SU-DHL-6 (cell line): ENCODE results near the gene EFCAB8.

Experiments
- H2AFZ ChIP-seq: fragments of 200-600 bp; sonication (generic); 2 replicates; pipeline ENCODE4 v1.6.1; 2014; ENCODE audit warnings: low read depth, mild to moderate bottlenecking, moderate library complexity, mixed read lengths, antibody characterized with exemption, low read length; ENCODE audit not compliant: severe bottlenecking
- H3F3A ChIP-seq: fragments of 200-600 bp; shearing (Covaris generic); 2 replicates; pipeline ENCODE4 v1.6.0; 2016; ENCODE audit warnings: antibody characterized with exemption, mild to moderate bottlenecking; ENCODE audit not compliant: insufficient read depth
- H3K27ac ChIP-seq: fragments of 200-600 bp; sonication (generic); 2 replicates; pipeline ENCODE4 v1.5.1; 2016; ENCODE audit warnings: low read depth, mild to moderate bottlenecking, low read length, moderate library complexity, mixed read lengths
- H3K27me3 ChIP-seq: fragments of 200-600 bp; sonication (generic), shearing (Covaris generic); 2 replicates; pipeline ENCODE4 v1.6.0; 2014; ENCODE audit warnings: mild to moderate bottlenecking, low read length
- H3K36me3 ChIP-seq: fragments of 200-600 bp; sonication (generic); 2 replicates; pipeline ENCODE4 v1.6.1; 2014; ENCODE audit warnings: mild to moderate bottlenecking, low read length, mixed read lengths
- H3K4me2 ChIP-seq: fragments of 300-600, 200-600 bp; shearing (Covaris generic), sonication (generic); 2 replicates; pipeline ENCODE4 v1.6.0; 2014; ENCODE audit warnings: low read length, low read depth, mild to moderate bottlenecking; ENCODE audit not compliant: poor library complexity, severe bottlenecking
- H3K4me3 ChIP-seq: fragments of 200-600 bp; sonication (generic); 2 replicates; pipeline ENCODE4 v1.5.1; 2014; ENCODE audit warnings: antibody characterized with exemption, low read length, mild to moderate bottlenecking, mixed read lengths; ENCODE audit not compliant: insufficient read depth, poor library complexity, severe bottlenecking
- H3K79me2 ChIP-seq: fragments of 200-600 bp; sonication (generic); 2 replicates; pipeline ENCODE4 v1.6.1; 2014; ENCODE audit warnings: mild to moderate bottlenecking, low read length, moderate library complexity; ENCODE audit not compliant: insufficient read depth
- H3K9ac ChIP-seq: fragments of 200-600 bp; sonication (generic); 2 replicates; pipeline ENCODE4 v1.7.0; 2014; ENCODE audit warnings: mild to moderate bottlenecking, low read length
- H3K9me2 ChIP-seq: fragments of 200-600 bp; sonication (generic); replicated peaks from 2 replicates; pipeline ENCODE4 v1.6.1; 2014; ENCODE audit warnings: low read length; ENCODE audit not compliant: insufficient read depth
- H3K9me3 ChIP-seq: fragments of 200-600 bp; sonication (generic); 2 replicates; pipeline ENCODE4 v1.6.1; 2014; ENCODE audit warnings: low read length, mixed read lengths; ENCODE audit not compliant: insufficient read depth
- H4K20me1 ChIP-seq: fragments of 200-600 bp; sonication (generic); 2 replicates; pipeline ENCODE4 v1.6.1; 2014; ENCODE audit warnings: low read depth, mild to moderate bottlenecking, antibody characterized with exemption, low read length, moderate library complexity, mixed read lengths
- EZH2phosphoT487 ChIP-seq: fragments of 200-600 bp; sonication (generic), shearing (Covaris generic); conservative IDR thresholded peaks from 2 replicates; pipeline ENCODE4 v1.6.1; 2018; ENCODE audit warnings: mild to moderate bottlenecking, antibody characterized with exemption, low read length, moderate library complexity, mixed read lengths
- TF ChIP-seq, protein P1 (sequence below): fragments of 200-600 bp; sonication (generic); IDR thresholded peaks from one replicate; pipeline ENCODE4 v1.5.1; 2017; ENCODE audit warnings: antibody characterized with exemption, mild to moderate bottlenecking, low read length, moderate library complexity; ENCODE audit not compliant: insufficient read depth, poor library complexity, severe bottlenecking

EFCAB8 gene

DNA sequence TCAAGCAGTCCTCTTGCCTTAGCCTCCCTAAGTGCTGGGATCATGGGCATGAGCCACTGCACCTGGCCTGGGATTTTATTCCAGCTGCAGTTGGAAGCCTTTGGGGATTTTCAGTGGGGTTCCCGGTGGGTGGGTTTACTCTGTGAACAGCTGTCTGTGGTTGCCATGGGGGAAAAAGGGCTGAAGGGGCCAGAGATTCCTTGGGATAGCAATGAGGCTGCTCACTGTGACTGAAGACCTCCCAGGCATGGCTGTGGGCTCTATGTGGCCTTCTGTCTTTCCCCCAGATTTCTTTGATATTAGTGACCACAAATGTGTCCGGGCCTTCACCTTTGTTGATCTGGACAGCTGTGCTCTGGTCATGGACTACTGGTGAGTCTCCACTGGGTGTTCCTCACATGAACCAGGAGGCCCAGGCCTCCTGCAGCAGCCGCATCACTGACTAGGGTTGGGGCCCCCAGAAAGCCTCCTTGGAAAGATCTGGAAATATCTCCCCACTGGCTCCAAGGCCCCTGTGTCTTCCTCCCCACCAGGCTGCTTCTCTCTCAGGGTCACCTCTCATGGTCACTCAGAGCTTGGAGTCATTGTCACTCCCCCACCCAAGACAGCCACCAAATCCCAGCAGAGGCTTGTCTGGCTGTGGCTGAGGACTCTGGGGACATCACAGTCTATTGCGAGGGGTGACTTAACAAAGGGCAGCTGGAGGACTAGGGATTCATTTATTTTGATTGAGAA is 33.4 kb downstream of the EFCAB8 start:
- H3K9ac ChIP-seq, result no peak overlapping the region
- H3K4me3 ChIP-seq, result no peak overlapping the region
- H3F3A ChIP-seq, result no peaks in the 10 kb centered on the region
- no peaks in the 10 kb centered on the region for H4K20me1 ChIP-seq
- no peaks in the 10 kb centered on the region for H3K9me2 ChIP-seq
- TF ChIP-seq EZH2phosphoT487, result no peak
- TF ChIP-seq, protein P1, sequence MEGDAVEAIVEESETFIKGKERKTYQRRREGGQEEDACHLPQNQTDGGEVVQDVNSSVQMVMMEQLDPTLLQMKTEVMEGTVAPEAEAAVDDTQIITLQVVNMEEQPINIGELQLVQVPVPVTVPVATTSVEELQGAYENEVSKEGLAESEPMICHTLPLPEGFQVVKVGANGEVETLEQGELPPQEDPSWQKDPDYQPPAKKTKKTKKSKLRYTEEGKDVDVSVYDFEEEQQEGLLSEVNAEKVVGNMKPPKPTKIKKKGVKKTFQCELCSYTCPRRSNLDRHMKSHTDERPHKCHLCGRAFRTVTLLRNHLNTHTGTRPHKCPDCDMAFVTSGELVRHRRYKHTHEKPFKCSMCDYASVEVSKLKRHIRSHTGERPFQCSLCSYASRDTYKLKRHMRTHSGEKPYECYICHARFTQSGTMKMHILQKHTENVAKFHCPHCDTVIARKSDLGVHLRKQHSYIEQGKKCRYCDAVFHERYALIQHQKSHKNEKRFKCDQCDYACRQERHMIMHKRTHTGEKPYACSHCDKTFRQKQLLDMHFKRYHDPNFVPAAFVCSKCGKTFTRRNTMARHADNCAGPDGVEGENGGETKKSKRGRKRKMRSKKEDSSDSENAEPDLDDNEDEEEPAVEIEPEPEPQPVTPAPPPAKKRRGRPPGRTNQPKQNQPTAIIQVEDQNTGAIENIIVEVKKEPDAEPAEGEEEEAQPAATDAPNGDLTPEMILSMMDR, result no peak
- no peaks in the 10 kb centered on the region for H3K27me3 ChIP-seq
- H3K4me2 ChIP-seq, result no peak overlapping the region
- no peak overlapping the region for H3K27ac ChIP-seq
- H3K79me2 ChIP-seq, result no peaks in the 10 kb centered on the region
- H2AFZ ChIP-seq, result no peak overlapping the region
- H3K36me3 ChIP-seq, result no peaks in the 10 kb centered on the region
- no peaks in the 10 kb centered on the region for H3K9me3 ChIP-seq

DNA sequence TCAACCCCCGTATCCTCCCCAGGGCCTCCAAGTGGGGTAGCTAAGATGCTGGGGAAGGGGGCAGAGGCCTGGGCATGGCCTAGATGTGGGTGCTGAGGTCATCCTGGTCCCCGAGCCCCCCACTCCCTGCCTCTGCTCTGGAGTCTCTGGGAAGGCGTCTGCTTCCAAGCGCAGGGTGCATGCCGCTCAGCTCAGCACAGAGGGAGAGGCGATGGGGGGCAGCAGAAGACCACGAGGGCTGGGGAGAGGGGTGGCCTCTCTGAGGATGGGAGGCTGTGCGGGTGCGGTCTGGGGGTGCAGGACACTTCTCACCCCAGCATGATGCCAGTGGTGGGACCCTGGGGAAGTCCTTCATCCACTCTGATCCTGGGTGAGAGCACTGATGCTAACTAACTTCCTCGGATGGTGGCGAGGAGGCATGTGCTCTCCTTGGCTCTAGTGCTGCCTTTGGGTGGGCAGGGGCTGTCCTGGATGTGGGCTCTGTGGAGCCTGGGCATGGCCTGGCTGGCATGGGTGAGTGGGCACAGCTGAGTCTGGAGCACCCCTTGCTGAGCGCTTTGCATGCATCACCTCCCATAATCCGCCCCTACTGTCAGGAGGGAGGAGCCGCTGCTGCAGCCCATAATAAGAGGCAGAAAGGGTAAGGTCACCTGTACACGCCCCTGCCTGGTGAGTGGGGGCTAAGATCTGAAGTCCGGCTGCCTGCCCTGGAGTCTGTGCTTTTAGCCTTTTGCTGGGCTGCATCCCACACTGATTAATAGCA is 34.7 kb downstream of the EFCAB8 start:
- Histone ChIP-seq H3K9ac (no peak overlapping the region), H4K20me1 (no peaks in the 10 kb centered on the region), H3K9me3 (no peaks in the 10 kb centered on the region), H3K27ac (no peak overlapping the region), H3K9me2 (no peaks in the 10 kb centered on the region), H3K4me2 (no peak overlapping the region), H3K36me3 (no peaks in the 10 kb centered on the region), H3F3A (no peaks in the 10 kb centered on the region), H2AFZ (no peak overlapping the region), H3K4me3 (no peak overlapping the region), H3K79me2 (no peaks in the 10 kb centered on the region), H3K27me3 (no peaks in the 10 kb centered on the region)
- TF ChIP-seq EZH2phosphoT487, result no peak
- TF ChIP-seq, protein P1, result no peak

DNA sequence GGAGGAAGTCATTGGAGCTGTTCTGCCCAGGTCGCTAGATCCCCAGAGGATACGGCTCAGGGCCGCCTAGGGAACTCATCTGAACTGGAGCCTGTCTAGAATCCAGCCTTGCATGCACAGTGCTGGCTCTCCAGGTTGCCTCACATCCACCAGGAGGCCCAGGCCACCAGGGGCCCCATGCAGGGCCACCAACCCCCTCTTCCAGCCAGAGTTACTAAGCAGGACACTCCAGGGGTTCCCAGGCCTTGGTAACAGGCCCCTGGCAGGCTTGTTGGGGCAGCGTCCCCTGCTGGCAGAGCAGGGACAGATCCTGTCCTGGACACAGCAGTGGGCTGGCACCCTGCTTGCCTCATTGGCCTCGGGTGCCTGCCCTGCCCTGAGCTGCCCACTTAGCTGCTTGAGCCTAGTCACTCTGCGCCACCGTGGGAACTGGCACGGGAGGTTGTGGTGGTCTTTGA is 35.3 kb downstream of the EFCAB8 start:
- Histone ChIP-seq H3K27me3 (no peaks in the 10 kb centered on the region), H3K27ac (no peak overlapping the region), H2AFZ (no peak overlapping the region), H3K4me3 (no peak overlapping the region), H3K4me2 (no peak overlapping the region), H3K36me3 (no peaks in the 10 kb centered on the region), H3K79me2 (no peaks in the 10 kb centered on the region), H3K9ac (no peak overlapping the region), H3K9me3 (no peaks in the 10 kb centered on the region), H3F3A (no peaks in the 10 kb centered on the region), H4K20me1 (no peaks in the 10 kb centered on the region), H3K9me2 (no peaks in the 10 kb centered on the region)
- no peak for TF ChIP-seq EZH2phosphoT487
- TF ChIP-seq, protein P1, result no peak
